Tibial artery (tissue), 4 donors: Measurements from ENCODE around the gene TRDN.

Experiments used
- DNase-seq, 2 donors: peaks; one replicate each; pipeline ENCODE4 v3.0.0-alpha.2; 2019
- H3K27ac ChIP-seq, 2 donors: fragments of 200-600 bp; sonication (generic) in 1 of 2; 1 replicate in 1 of 2; 2 replicates in 1 of 2; pipeline ENCODE4 v1.5.1; 2018 to 2019; ENCODE audit warnings: mild to moderate bottlenecking in 1 of 2
- H3K27me3 ChIP-seq, 2 donors: fragments of 200-600 bp; sonication (generic) in 1 of 2; one replicate each; pipeline versions ENCODE4 v1.5.1 to v1.6.0; 2016 to 2019
- H3K36me3 ChIP-seq, 3 donors: fragments of 200-600 bp; sonication (generic) in 2 of 3; one replicate each; pipeline ENCODE4 v1.5.1; 2016 to 2019; ENCODE audit warnings: mild to moderate bottlenecking in 2 of 3
- H3K4me1 ChIP-seq, 4 donors: fragments of 200-600 bp; sonication (generic) in 2 of 4; 1 replicate in 3 of 4; 2 replicates in 1 of 4; pipeline ENCODE4 v1.5.1; 2016 to 2019
- H3K4me3 ChIP-seq, 2 donors: fragments of 200-600 bp; sonication (generic) in 1 of 2; 1 replicate in 1 of 2; 2 replicates in 1 of 2; pipeline ENCODE4 v1.5.1; 2018 to 2019; ENCODE audit warnings: mild to moderate bottlenecking in 2 of 2
- H3K9me3 ChIP-seq, 3 donors: fragments of 200-600 bp; sonication (generic) in 1 of 3; one replicate each; pipeline ENCODE4 v1.5.1; 2016 to 2019
- CTCF ChIP-seq, 2 experiments: fragments of 200-600 bp in 1 of 2; fragments of 450-650 bp in 1 of 2; IDR thresholded peaks; one replicate each; pipeline ENCODE4 v1.5.1; 2017 to 2019; ENCODE audit warnings: antibody characterized with exemption in 2 of 2, mild to moderate bottlenecking in 1 of 2, moderate library complexity in 1 of 2
- intact Hi-C: fragments of 100-400 bp; cut with DNase I; formaldehyde crosslinking; loops from one replicate; pipeline ENCODE4 v1.15.0; 2023; ENCODE audit warnings: low total_unique reads

TRDN gene

GRCh38 chr6:123636782-123637181, at the start of gene TRDN:
TRDN (minus strand) TSS chr6:123636950; CDS start chr6:123636775, 175 bp downstream.
- DNase-seq, result no peak
- no peaks in the 10 kb centered on the region for H3K36me3 ChIP-seq
- H3K4me1 ChIP-seq, result peaks cover 0 to 36% (median 0%) of the 10 kb centered on the region in 4 donors
- H3K27ac ChIP-seq, result peak within 1 kb of the TSS; percentile 49 to 53
- intact Hi-C loops, result no loop called here
- no peaks in the 10 kb centered on the region for H3K27me3 ChIP-seq
- H3K4me3 ChIP-seq, result peak within 1 kb of the TSS; percentile 39 to 44
- H3K9me3 ChIP-seq, result no peaks in the 10 kb centered on the region
- no peak for TF ChIP-seq CTCF (IDR thresholded peaks at IDR 0.05)

DNA sequence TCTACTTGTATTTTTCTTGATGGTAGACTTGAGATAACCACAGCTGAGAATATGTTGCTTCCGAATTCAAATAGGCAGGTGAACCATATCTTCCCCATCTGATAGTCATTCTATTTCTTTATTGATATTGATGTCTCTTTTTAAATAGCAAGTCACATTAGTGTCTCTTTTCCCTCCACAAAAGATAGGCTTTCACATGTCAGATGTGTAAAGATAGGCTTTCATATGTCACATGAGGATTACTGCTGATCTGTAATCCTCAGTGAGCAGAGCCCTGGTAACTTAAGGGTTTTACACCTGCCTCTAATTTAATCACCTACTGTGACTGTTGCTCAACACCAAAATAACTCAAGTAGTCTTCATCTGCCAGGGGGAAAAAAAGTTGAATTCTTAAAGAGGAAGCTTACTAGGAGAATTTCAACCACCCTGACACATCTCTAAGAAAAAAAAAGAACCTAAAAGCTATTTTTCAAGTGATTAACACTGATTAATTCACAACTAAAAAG, 45.3 kb upstream of the TRDN start:
- TF ChIP-seq CTCF (IDR thresholded peaks at IDR 0.05), result no peak

GRCh38 chr6:123677897-123678296, 41.1 kb upstream of the TRDN start:
- TF ChIP-seq CTCF (IDR thresholded peaks at IDR 0.05), result no peak

More for the DNA sequence above, 45.3 kb upstream of the TRDN start:
- Histone ChIP-seq H3K9me3 (no peaks in the 10 kb centered on the region), H3K4me3 (no peak overlapping the region), H3K36me3 (no peaks in the 10 kb centered on the region), H3K4me1 (no peaks in the 10 kb centered on the region), H3K27me3 (no peaks in the 10 kb centered on the region), H3K27ac (no peak overlapping the region)
- intact Hi-C loops, result no loop called here
- no peak for DNase-seq

DNA sequence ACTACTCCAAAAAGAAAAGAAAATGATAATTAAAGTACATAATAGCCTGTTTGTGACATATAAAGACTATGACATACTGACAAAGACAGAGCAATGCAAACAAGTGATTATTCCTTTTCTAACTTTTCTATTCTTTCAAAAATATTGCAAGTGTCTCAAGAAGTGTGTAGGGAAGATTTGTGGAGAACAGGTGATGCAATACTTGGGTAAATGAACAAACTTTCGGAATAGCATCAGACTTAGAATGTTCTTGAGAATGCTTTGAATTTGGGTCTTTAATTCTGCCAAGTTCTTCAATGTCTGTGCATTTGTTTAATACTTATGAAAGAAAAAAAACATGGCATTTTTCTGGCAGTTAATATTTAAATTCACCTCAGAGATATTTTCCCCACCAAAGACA, 40.0 kb upstream of the TRDN start:
- no peak for DNase-seq
- Histone ChIP-seq H3K4me1 (no peaks in the 10 kb centered on the region), H3K4me3 (no peak overlapping the region), H3K27ac (no peak overlapping the region), H3K27me3 (no peaks in the 10 kb centered on the region), H3K9me3 (no peaks in the 10 kb centered on the region), H3K36me3 (no peaks in the 10 kb centered on the region)
- no peak for TF ChIP-seq CTCF (IDR thresholded peaks at IDR 0.05)
- intact Hi-C loops, result no loop called here

More at GRCh38 chr6:123677897-123678296, 41.1 kb upstream of the TRDN start:
- no peaks in the 10 kb centered on the region for H3K36me3 ChIP-seq
- no peaks in the 10 kb centered on the region for H3K9me3 ChIP-seq
- intact Hi-C loops, result no loop called here
- no peaks in the 10 kb centered on the region for H3K27me3 ChIP-seq
- H3K4me3 ChIP-seq, result no peak overlapping the region
- H3K4me1 ChIP-seq, result no peaks in the 10 kb centered on the region
- no peak overlapping the region for H3K27ac ChIP-seq
- no peak for DNase-seq

GRCh38 chr6:123668965-123669591, 32.3 kb upstream of the TRDN start:
- intact Hi-C loops, result no loop called here
- Histone ChIP-seq H3K4me1 (peaks cover 0 to 13% (median 0%) of the 10 kb centered on the region in 4 donors), H3K4me3 (no peak overlapping the region), H3K36me3 (no peaks in the 10 kb centered on the region), H3K27ac (no peak overlapping the region), H3K27me3 (no peaks in the 10 kb centered on the region), H3K9me3 (no peaks in the 10 kb centered on the region)
- TF ChIP-seq CTCF (IDR thresholded peaks at IDR 0.05), result no peak
- DNase-seq, result no peak
